NT2/D1 (cell line): ENCODE measurements around the gene KCNA5.
A peak's percentile ranks its signal among the peaks of the same experiment; 100 is the strongest.

ENCODE experiments used
- DNase-seq: peaks from one replicate; pipeline ENCODE4 v3.0.0-alpha.2; 2011; ENCODE audit warnings: low read depth, low spot score
- H3K27me3 ChIP-seq: 2 replicates; pipeline ENCODE4 v1.6.0; 2011; ENCODE audit warnings: mild to moderate bottlenecking; ENCODE audit not compliant: insufficient read length, insufficient read depth
- H3K36me3 ChIP-seq: 2 replicates; pipeline ENCODE4 v1.6.1; 2011; ENCODE audit warnings: mild to moderate bottlenecking, low read length, mixed read lengths; ENCODE audit not compliant: insufficient read depth, insufficient read length
- H3K4me1 ChIP-seq: 2 replicates; pipeline ENCODE4 v1.5.1; 2011; ENCODE audit not compliant: insufficient read depth, insufficient read length
- H3K4me3 ChIP-seq: 2 replicates; pipeline ENCODE4 v1.5.1; 2011; ENCODE audit warnings: low read depth; ENCODE audit not compliant: insufficient read length
- H3K9ac ChIP-seq: 2 replicates; pipeline ENCODE4 v1.6.0; 2011; ENCODE audit warnings: low read depth; ENCODE audit not compliant: insufficient read length
- H3K9me3 ChIP-seq: 2 replicates; pipeline ENCODE4 v1.5.1; 2011; ENCODE audit warnings: mild to moderate bottlenecking, low read length; ENCODE audit not compliant: insufficient read depth
- SUZ12 ChIP-seq: IDR thresholded peaks from 2 replicates; pipeline ENCODE4 v1.6.1; 2011; ENCODE audit not compliant: insufficient read length, insufficient read depth; ENCODE audit errors: extremely low read depth
- YY1 ChIP-seq: IDR thresholded peaks from 2 replicates; pipeline ENCODE4 v1.6.1; 2011; ENCODE audit not compliant: insufficient read length, insufficient read depth
- ZNF274 ChIP-seq: IDR thresholded peaks from 2 replicates; pipeline ENCODE4 v1.6.1; 2011; ENCODE audit warnings: mild to moderate bottlenecking, low read depth, low read length

The KCNA5 gene

DNA sequence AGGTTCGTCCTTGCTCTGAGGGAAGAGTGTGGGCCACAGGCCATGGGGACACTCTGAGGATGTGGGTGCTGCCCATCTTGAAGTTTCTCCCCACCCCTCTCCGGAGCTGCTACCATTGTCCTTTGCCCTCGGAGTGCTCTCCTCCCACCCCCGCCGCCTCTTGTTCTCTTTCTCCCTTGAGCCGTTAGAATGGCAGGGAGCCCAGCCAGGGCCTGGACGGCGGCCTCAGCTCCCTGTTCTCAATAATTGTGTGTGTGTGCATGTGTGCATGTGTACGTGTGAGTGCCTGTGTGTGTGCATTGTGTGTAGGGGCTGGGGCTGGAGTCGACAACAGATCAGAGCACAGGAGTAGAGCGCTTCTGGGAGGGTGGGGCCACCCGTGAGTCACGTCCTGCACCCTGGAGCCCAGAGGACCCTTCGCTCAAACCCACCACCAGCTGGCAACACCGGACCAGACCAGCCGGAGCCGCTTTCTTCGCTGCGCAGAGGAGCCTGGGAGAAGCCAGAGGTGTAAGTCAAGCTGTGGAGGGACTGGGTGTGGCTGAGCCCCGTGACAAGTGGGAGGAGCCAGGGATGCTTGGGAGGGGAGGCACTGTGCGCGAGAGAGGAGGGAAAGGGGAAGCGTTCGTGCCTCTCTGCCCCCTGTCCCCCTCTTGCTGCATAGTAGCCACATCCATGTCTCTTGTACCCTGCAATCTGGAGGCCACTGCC, 25.9 kb upstream of the KCNA5 start:
- no peaks in the 10 kb centered on the region for H3K4me1 ChIP-seq
- no peak overlapping the region for H3K9ac ChIP-seq
- no peaks in the 10 kb centered on the region; the same call in 1 of the 2 replicates for H3K9me3 ChIP-seq
- DNase-seq: no peak
- no peaks in the 10 kb centered on the region for H3K36me3 ChIP-seq
- peaks cover 10% of the 10 kb centered on the region for H3K27me3 ChIP-seq
- no peak overlapping the region for H3K4me3 ChIP-seq
- TF ChIP-seq ZNF274: no peak
- no peak for TF ChIP-seq YY1

DNA sequence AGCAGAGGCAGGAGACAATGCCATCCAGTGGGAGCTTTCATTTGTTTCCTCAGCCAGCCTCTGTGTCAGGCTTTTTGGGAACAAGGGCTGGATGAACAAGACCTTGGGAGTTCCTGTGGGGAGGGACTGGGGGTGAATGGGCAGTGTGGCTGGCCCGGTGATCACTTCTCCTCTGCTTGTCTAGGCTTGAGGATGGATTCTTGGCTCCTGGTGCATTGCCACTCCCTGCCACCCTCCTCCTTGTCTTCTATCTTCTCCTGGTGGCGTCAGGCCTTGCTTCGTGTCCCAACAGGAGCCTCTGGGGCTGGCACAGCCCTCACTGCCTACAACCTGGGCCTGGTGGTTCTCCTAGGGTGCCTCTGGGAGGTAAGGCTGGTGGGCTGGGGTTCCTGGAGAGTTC, 25.0 kb upstream of the KCNA5 start:
- Histone ChIP-seq H3K4me3 (no peak overlapping the region), H3K9ac (no peak overlapping the region), H3K27me3 (peaks cover 10% of the 10 kb centered on the region), H3K9me3 (no peaks in the 10 kb centered on the region; the same call in 1 of the 2 replicates), H3K4me1 (no peaks in the 10 kb centered on the region), H3K36me3 (no peaks in the 10 kb centered on the region)
- TF ChIP-seq SUZ12 (no peak), YY1 (no peak), ZNF274 (no peak)
- no peak for DNase-seq

DNA sequence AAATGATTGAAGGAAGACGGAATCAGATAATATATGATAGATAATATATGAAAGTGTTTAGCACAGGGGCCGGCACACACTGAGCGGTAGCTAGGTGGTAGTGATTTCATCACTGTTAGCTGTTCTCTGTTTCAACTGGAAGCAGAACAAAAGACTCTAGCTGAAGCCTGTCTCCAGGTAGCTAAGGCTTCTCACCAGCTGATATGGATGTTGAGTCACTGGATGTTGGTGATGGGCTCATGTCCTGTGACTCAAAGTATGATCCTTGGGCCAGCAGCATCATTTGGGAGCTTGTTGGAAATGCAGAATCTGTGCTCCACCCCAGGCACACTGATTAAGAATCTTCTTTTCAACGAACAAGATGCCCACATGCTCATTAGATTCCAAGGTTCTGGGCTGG, 21.7 kb upstream of the KCNA5 start:
- no peak for DNase-seq
- Histone ChIP-seq H3K36me3 (no peaks in the 10 kb centered on the region), H3K4me3 (no peak overlapping the region), H3K27me3 (peaks cover 12% of the 10 kb centered on the region), H3K4me1 (peaks cover 1% of the 10 kb centered on the region), H3K9ac (no peak overlapping the region), H3K9me3 (no peaks in the 10 kb centered on the region; the same call in 1 of the 2 replicates)
- TF ChIP-seq SUZ12 (no peak), YY1 (no peak), ZNF274 (no peak)

DNA sequence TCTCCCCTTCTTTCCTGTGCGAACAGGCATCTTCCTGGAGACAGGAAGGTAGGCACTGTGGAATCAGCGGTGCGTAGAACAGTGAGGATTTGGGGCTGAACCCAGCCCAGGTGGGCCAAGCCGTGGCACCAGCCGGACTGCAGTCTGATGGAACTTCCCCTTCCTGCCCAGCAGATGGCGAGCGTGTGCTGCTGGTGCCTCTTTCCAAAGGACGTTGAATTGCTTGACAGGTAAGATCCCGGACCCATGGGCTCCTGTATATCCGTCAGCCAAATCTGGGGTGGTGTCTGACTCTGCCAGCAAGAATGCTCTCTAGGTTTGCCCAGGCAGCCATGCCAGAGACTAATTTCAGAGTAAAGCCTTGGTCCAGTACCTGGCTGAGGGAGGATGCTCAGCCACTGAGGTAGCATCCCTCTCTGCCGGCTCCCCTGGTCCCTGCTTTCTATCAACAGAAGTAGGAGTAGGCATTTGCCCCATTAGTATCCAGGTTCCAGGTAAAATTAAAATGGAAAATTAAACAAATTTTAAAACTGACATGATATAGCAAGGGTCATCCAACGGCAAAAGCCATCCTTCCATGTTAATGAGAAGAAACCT, 21.1 kb upstream of the KCNA5 start:
- H3K4me1 ChIP-seq: peaks cover 3% of the 10 kb centered on the region
- DNase-seq: peak; percentile 95
- TF ChIP-seq SUZ12 (no peak), ZNF274 (no peak)

DNA sequence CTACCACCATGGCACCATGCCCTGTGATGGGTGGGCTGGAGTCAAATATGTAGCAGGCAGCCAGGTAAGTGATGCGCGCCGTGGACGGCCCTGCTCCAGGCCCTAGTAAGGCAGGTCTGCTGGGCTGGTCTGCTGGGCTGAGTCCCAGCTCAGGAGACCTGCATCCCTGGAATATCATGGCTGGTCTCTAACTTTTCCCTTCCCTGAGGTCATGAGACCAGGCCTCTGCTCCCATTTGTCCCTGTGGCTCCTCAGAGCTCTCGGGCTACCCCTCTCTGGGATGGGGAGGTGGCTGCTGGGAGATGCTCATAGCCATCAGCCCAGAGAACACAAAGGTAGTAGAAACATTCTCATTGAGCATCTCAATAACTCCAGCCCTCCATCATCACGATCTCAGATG, 19.8 kb upstream of the KCNA5 start:
- no peak for DNase-seq
- TF ChIP-seq SUZ12: no peak
- TF ChIP-seq YY1: no peak
- TF ChIP-seq ZNF274: no peak
- H3K27me3 ChIP-seq: peaks cover 11% of the 10 kb centered on the region

More for the DNA sequence above, 21.1 kb upstream of the KCNA5 start:
- H3K36me3 ChIP-seq: no peaks in the 10 kb centered on the region
- H3K4me3 ChIP-seq: no peak overlapping the region
- peaks cover 11% of the 10 kb centered on the region for H3K27me3 ChIP-seq
- H3K9ac ChIP-seq: no peak overlapping the region
- no peaks in the 10 kb centered on the region; the same call in 1 of the 2 replicates for H3K9me3 ChIP-seq

DNA sequence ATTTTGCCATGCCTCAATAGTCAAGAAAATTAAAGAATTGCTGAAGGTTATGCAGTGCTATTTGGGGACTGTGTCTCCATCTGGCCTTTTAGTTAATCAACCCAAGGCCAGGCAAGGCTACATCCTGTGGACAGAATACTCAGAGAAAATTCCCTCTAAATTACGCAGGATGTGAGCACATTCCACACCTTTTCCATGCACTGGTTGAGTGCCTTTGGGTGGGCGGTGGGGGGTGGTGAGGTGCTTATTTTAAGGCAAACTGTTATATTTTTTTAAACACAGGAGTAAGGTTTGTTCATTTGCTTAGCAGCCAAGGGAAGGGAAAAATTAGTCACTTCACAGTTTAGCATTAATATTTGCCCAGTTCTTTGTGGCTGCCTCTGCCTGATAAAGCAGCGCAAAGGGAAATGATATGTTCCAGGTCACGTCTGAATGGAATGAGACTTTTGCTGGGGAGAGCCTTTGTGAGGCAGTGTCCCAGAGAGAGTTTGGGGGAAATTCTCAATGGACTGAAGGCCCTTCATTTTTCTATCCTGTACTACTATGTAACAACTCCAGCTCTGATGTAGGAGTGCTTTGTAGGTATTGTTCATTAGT, 17.2 kb upstream of the KCNA5 start:
- Histone ChIP-seq H3K27me3 (peaks cover 4% of the 10 kb centered on the region), H3K4me1 (peaks cover 3% of the 10 kb centered on the region)
- TF ChIP-seq YY1 (no peak), ZNF274 (no peak), SUZ12 (no peak)

More for the DNA sequence above, 19.8 kb upstream of the KCNA5 start:
- Histone ChIP-seq H3K9ac (no peak overlapping the region), H3K4me1 (peaks cover 3% of the 10 kb centered on the region), H3K9me3 (no peaks in the 10 kb centered on the region; the same call in 1 of the 2 replicates), H3K36me3 (no peaks in the 10 kb centered on the region), H3K4me3 (no peak overlapping the region)

DNA sequence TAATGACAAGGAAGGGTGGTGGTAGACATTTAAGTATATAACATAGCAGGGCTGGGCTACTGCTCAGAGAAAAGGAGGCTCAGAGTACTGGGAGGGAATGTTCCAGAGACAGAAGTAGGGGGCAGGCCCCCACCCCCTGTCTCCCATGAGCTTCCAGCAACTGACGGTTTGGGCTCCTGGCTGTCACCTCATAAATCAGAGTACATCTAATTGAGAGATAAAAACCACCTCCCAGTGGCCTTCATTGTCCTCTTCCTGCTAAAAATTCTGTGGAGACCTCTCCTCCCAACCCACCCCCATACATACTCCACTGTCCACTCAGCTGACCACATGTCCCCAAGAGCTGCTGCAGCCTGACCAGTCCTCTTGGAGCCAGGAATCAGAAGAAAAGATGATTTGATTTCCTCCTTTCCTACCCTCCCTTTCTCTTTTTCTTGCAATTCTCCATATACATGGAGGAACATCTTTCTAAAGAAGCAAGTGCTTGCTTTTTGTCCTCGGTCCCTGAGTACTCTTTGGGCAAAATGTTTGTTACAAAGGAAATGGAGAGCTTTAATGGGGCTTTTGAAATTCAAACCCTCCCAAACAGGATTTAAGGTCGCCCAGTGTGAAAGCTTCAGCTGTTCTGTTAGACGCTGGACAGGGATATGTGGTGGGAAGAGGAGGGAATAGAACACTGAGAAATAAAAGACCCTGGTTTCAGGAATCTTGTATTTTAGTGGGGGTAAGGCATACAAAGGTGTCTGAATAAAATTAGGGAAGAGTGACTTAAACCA, 16.4 kb upstream of the KCNA5 start:
- no peak overlapping the region for H3K4me3 ChIP-seq
- peaks cover 4% of the 10 kb centered on the region for H3K27me3 ChIP-seq

More for the DNA sequence above, 17.2 kb upstream of the KCNA5 start:
- Histone ChIP-seq H3K36me3 (no peaks in the 10 kb centered on the region), H3K4me3 (no peak overlapping the region), H3K9me3 (peaks cover 7% of the 10 kb centered on the region; the same call in 1 of the 2 replicates), H3K9ac (no peak overlapping the region)
- DNase-seq: no peak

More for the DNA sequence above, 16.4 kb upstream of the KCNA5 start:
- peak; percentile 97 for DNase-seq
- Histone ChIP-seq H3K36me3 (no peaks in the 10 kb centered on the region), H3K9ac (no peak overlapping the region), H3K9me3 (peaks cover 15% of the 10 kb centered on the region; the same call in 1 of the 2 replicates), H3K4me1 (peaks cover 3% of the 10 kb centered on the region)
- no peak for TF ChIP-seq ZNF274
- no peak for TF ChIP-seq YY1
- TF ChIP-seq SUZ12: no peak
